K562 (cell line): ENCODE results near the gene PCDHB6.

ENCODE experiments used
- CHD2 ChIP-seq: IDR thresholded peaks from 2 replicates; pipeline ENCODE4 v1.6.1; 2011; ENCODE audit warnings: low read depth, low read length
- ELF4 ChIP-seq: fragments of 450-650 bp; formaldehyde crosslinking; IDR thresholded peaks from 2 replicates; pipeline ENCODE4 v1.4.0; 2022; ENCODE audit warnings: missing genetic modification characterization
- IRF2 ChIP-seq: sonication (generic); formaldehyde crosslinking; IDR thresholded peaks from 2 replicates; pipeline ENCODE4 v1.8.1; 2022; ENCODE audit warnings: mild to moderate bottlenecking, missing genetic modification reagents
- MAX ChIP-seq: sonication (generic); formaldehyde crosslinking; IDR thresholded peaks from 2 replicates; pipeline ENCODE4 v1.9.0; 2022; ENCODE audit warnings: mild to moderate bottlenecking, missing genetic modification reagents
- PHB ChIP-seq: fragments of 250-450 bp; sonication (Bioruptor Pico); IDR thresholded peaks from 2 replicates; pipeline ENCODE4 v1.5.0; 2021
- POLR2AphosphoS2 ChIP-seq: IDR thresholded peaks from 2 replicates; pipeline ENCODE4 v1.6.1; 2012; ENCODE audit warnings: low read length, improper control_type of control experiment
- RBFOX2 ChIP-seq: fragments of 200-400 bp; formaldehyde crosslinking; IDR thresholded peaks from 2 replicates; pipeline ENCODE4 v1.6.1; 2017; ENCODE audit warnings: low read depth, mild to moderate bottlenecking, low read length, moderate library complexity
- SREBF2 ChIP-seq: sonication (generic); formaldehyde crosslinking; IDR thresholded peaks from 2 replicates; pipeline ENCODE4 v1.4.0; 2020; ENCODE audit warnings: mild to moderate bottlenecking, missing genetic modification reagents
- ZBTB17 ChIP-seq: fragments of 450-650 bp; formaldehyde crosslinking; IDR thresholded peaks from 2 replicates; pipeline ENCODE4 v1.4.0; 2020; ENCODE audit warnings: mild to moderate bottlenecking
- ZFX ChIP-seq: sonication (generic); formaldehyde crosslinking; IDR thresholded peaks from 2 replicates; pipeline ENCODE4 v1.8.0; 2022; ENCODE audit warnings: mild to moderate bottlenecking, missing genetic modification reagents, moderate library complexity
- ZNF41 ChIP-seq: fragments of 250-450 bp; sonication (Bioruptor Pico); conservative IDR thresholded peaks from 2 replicates; pipeline ENCODE4 v1.4.0; 2020; ENCODE audit warnings: mild to moderate bottlenecking
- ZNF740 ChIP-seq, 3 experiments: fragments of 200-800 bp in 1 of 3; sonication (Bioruptor generic) in 1 of 3; sonication (generic) in 1 of 3; formaldehyde crosslinking in 1 of 3; IDR thresholded peaks; 2 replicates each; pipeline versions ENCODE4 v1.6.1 to v1.8.0; 2016 to 2022; ENCODE audit warnings: mild to moderate bottlenecking in 2 of 3, missing compliant biosample characterization in 2 of 3, missing genetic modification characterization in 2 of 3, missing genetic modification reagents in 1 of 3

DNA sequence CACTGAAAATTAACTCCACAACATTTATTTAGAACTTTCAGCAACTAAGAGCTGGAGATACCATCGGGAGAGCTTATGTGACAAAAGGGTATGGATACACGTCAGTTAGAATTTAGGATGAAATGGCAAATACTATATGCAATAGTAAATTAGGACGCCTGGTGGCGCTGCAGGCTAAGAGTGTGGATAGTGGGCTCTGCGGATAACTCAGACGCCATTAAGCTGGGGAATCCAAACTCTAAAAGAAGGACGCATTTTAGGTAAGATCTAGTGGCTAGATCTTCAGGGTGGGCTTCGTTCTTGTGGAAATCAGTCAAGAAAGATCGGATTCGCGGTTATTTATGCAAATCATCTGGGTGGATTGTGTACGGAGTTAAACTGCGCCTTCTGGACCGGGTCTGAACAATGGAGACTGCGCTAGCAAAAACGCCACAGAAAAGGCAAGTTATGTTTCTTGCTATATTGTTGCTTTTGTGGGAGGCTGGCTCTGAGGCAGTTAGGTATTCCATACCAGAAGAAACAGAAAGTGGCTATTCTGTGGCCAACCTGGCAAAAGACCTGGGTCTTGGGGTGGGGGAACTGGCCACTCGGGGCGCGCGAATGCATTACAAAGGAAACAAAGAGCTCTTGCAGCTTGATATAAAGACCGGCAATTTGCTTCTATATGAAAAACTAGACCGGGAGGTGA, 14.7 kb upstream of the PCDHB6 start, which contains the start of gene PCDHB5:
- TF ChIP-seq ELF4 (CRISPR knock-in tag) (no peak), IRF2 (CRISPR knock-in tag) (no peak), ZNF740 (CRISPR knock-in tag; IDR thresholded peaks at IDR 0.05) (no peak), ZNF740 (tag; IDR thresholded peaks at IDR 0.05) (no peak), MAX (CRISPR knock-in tag) (no peak), POLR2AphosphoS2 (no peak), RBFOX2 (no peak), ZBTB17 (CRISPR knock-in tag) (no peak), ZNF41 (CRISPR knock-in tag) (no peak), SREBF2 (no peak), PHB (CRISPR knock-in tag) (no peak), ZFX (CRISPR knock-in tag) (no peak), CHD2 (no peak)
